Endodermal cell (in vitro differentiated cells): Measurements from ENCODE around the gene MAP2K7. TPM values are rescaled to one million over a fixed set of nuclear protein-coding genes. Genes with fewer than 3 reads are reported as not detected.
A peak's percentile ranks its signal among the peaks of the same experiment; 100 is the strongest.

Experiments used
- DNase-seq: peaks from one replicate; pipeline ENCODE4 v3.0.0-alpha.2; 2017
- H3K27ac ChIP-seq: 2 replicates; pipeline ENCODE4 v1.5.1; 2013; ENCODE audit warnings: mild to moderate bottlenecking, low read depth, low read length, moderate library complexity
- H3K27me3 ChIP-seq: 2 replicates; pipeline ENCODE4 v1.6.1; 2013; ENCODE audit warnings: mild to moderate bottlenecking, low read length, moderate library complexity; ENCODE audit not compliant: insufficient read depth, control insufficient read depth, poor library complexity, severe bottlenecking
- H3K36me3 ChIP-seq: 2 replicates; pipeline ENCODE4 v1.7.0; 2013; ENCODE audit warnings: mild to moderate bottlenecking, low read length, moderate library complexity; ENCODE audit not compliant: control insufficient read depth, insufficient read depth
- H3K4me1 ChIP-seq: one replicate; pipeline ENCODE4 v1.7.0; 2013; ENCODE audit warnings: low read length; ENCODE audit not compliant: control insufficient read depth, insufficient read depth
- H3K4me3 ChIP-seq: 2 replicates; pipeline ENCODE4 v1.5.1; 2013; ENCODE audit warnings: mild to moderate bottlenecking, low read length, moderate library complexity
- H3K9ac ChIP-seq: 2 replicates; pipeline ENCODE4 v1.6.1; 2013; ENCODE audit warnings: mild to moderate bottlenecking, low read length, moderate library complexity; ENCODE audit not compliant: poor library complexity, severe bottlenecking; ENCODE audit errors: extremely low read depth
- H3K9me3 ChIP-seq: 2 replicates; pipeline ENCODE4 v1.6.1; 2013; ENCODE audit warnings: mild to moderate bottlenecking, low read length, moderate library complexity; ENCODE audit not compliant: control insufficient read depth
- H3K27ac Mint-ChIP-seq: 2 replicates; pipeline ENCODE4 v1.8.0; 2020; ENCODE audit warnings: mixed read lengths
- H3K27me3 Mint-ChIP-seq: 2 replicates; pipeline ENCODE4 v1.8.0; 2021; ENCODE audit warnings: mild to moderate bottlenecking, mixed read lengths; ENCODE audit not compliant: insufficient read depth
- H3K36me3 Mint-ChIP-seq: 2 replicates; pipeline ENCODE4 v1.8.0; 2020; ENCODE audit warnings: low read depth, mixed read lengths
- H3K4me1 Mint-ChIP-seq: 2 replicates; pipeline ENCODE4 v1.8.0; 2020; ENCODE audit warnings: mixed read lengths
- H3K4me3 Mint-ChIP-seq: 2 replicates; pipeline ENCODE4 v1.8.0; 2020; ENCODE audit warnings: mild to moderate bottlenecking, moderate library complexity, mixed read lengths
- H3K9me3 Mint-ChIP-seq: 2 replicates; pipeline ENCODE4 v1.8.0; 2020; ENCODE audit warnings: mild to moderate bottlenecking, mixed read lengths
- CTCF ChIP-seq: fragments of 200-600 bp; sonication (generic); conservative IDR thresholded peaks from 2 replicates; pipeline ENCODE4 v1.5.0; 2021; ENCODE audit warnings: antibody characterized with exemption, mild to moderate bottlenecking
- WGBS, 2 experiments: methylation state at CpG; one replicate each; pipeline versions ENCODE4 v1.1.5 to v1.1.7; 2013; ENCODE audit warnings: missing lambda C conversion rate in 2 of 2, mixed read lengths in 1 of 2; ENCODE audit not compliant: insufficient coverage in 1 of 2, insufficient read length in 1 of 2; 5-methylcytosine and 5-hydroxymethylcytosine counted together
- total RNA-seq, 2 donors: library from RNA; stranded (reverse); fragmentation: NEBNext Ultra II Directional in 1 of 2; extraction: Animal tissue kit (Norgen Biotek cat#: 25700) in 1 of 2; gene quantifications; 2 replicates in 1 of 2; 3 replicates in 1 of 2; pipeline ENCODE4 v1.2.1, GENCODE V29; 2021

MAP2K7 gene
- total RNA-seq, 2 donors from 2014 or later, result 33.4 to 40.0 TPM

- 84 to 88% methylated on average over 6 of the region's 6 CpGs for WGBS, 2 experiments
These were observed 26.3 kb upstream of the MAP2K7 start for GRCh38 chr19:7877249-7877836.

GRCh38 chr19:7879111-7879807 lies 24.4 kb upstream of the MAP2K7 start:
- WGBS, 2 experiments, result 91 to 92% methylated on average over 10 to 18 of the region's 18 CpGs
- H3K4me1 Mint-ChIP-seq, result no peaks in the 10 kb centered on the region
- Histone ChIP-seq H3K36me3 (no peaks in the 10 kb centered on the region), H3K4me3 (no peak overlapping the region), H3K27ac (no peak overlapping the region), H3K9me3 (no peaks in the 10 kb centered on the region), H3K4me1 (no peaks in the 10 kb centered on the region), H3K9ac (no peak overlapping the region), H3K27me3 (no peaks in the 10 kb centered on the region)
- no peaks in the 10 kb centered on the region for H3K9me3 Mint-ChIP-seq
- no peak overlapping the region for H3K27ac Mint-ChIP-seq
- no peaks in the 10 kb centered on the region for H3K36me3 Mint-ChIP-seq
- H3K4me3 Mint-ChIP-seq, result no peak overlapping the region
- TF ChIP-seq CTCF, result no peak
- peaks cover 33% of the 10 kb centered on the region for H3K27me3 Mint-ChIP-seq
- peak; percentile 46 for DNase-seq

More at GRCh38 chr19:7877249-7877836, 26.3 kb upstream of the MAP2K7 start:
- no peak overlapping the region for H3K9ac ChIP-seq
- no peaks in the 10 kb centered on the region for H3K9me3 Mint-ChIP-seq
- peaks cover 14% of the 10 kb centered on the region for H3K27me3 ChIP-seq
- DNase-seq, result no peak
- H3K4me1 ChIP-seq, result no peaks in the 10 kb centered on the region
- no peak overlapping the region for H3K27ac Mint-ChIP-seq
- no peak overlapping the region for H3K4me3 ChIP-seq
- peaks cover 46% of the 10 kb centered on the region for H3K27me3 Mint-ChIP-seq
- H3K36me3 ChIP-seq, result no peaks in the 10 kb centered on the region
- H3K4me1 Mint-ChIP-seq, result no peaks in the 10 kb centered on the region
- no peaks in the 10 kb centered on the region for H3K9me3 ChIP-seq
- H3K36me3 Mint-ChIP-seq, result no peaks in the 10 kb centered on the region
- H3K4me3 Mint-ChIP-seq, result no peak overlapping the region
- TF ChIP-seq CTCF, result no peak
- no peak overlapping the region for H3K27ac ChIP-seq

GRCh38 chr19:7879836-7880235 lies 23.8 kb upstream of the MAP2K7 start:
- H3K4me1 ChIP-seq, result no peaks in the 10 kb centered on the region
- DNase-seq, result no peak
- no peaks in the 10 kb centered on the region for H3K9me3 Mint-ChIP-seq
- H3K9me3 ChIP-seq, result no peaks in the 10 kb centered on the region
- no peaks in the 10 kb centered on the region for H3K4me1 Mint-ChIP-seq
- H3K36me3 ChIP-seq, result no peaks in the 10 kb centered on the region
- H3K27me3 ChIP-seq, result no peaks in the 10 kb centered on the region
- H3K36me3 Mint-ChIP-seq, result no peaks in the 10 kb centered on the region
- no peak overlapping the region for H3K4me3 Mint-ChIP-seq
- H3K27ac ChIP-seq, result no peak overlapping the region
- WGBS, 2 experiments, result 95 to 98% methylated on average over 9 to 14 of the region's 19 CpGs
- H3K27me3 Mint-ChIP-seq, result peaks cover 28% of the 10 kb centered on the region
- TF ChIP-seq CTCF, result no peak
- H3K9ac ChIP-seq, result no peak overlapping the region
- no peak overlapping the region for H3K27ac Mint-ChIP-seq
- H3K4me3 ChIP-seq, result no peak overlapping the region
